ENCODE results near the gene NKX2-3.

Gene NKX2-3

DNA sequence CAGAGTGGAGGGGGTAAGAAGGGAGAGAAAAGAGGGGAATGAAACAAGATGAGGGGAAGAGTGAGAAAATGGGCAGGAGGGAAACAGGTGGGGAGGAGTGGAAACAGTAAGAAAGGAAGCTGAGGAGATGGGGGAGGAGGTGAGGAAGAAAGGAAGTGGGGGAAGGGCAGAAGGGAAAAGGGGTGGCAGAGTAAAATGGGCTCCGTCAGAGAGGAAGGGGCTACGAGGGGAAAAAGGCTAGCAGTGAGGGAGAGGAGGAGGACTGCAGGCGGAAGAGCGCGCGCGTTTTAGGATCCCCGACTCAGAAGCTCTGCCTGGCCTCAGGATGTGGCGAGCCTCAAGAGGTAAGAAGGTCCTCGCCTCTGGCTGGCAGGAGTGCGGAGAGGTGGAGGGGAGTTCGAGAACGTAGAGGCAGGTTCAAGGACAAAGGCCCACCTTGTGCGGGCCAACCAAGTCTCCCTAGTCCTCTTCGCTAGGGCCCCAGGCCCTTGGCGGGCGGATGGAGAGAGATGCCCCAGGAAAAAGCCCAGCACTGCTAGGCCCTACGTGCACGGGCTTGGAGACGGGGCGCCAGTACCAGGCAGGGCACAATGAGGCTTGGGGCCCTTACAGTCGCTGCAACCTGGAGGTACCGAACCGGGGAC lies 5.8 kb upstream of the NKX2-3 start:
- no peak for DNase-seq (ENCODE audit: low spot score)

DNA sequence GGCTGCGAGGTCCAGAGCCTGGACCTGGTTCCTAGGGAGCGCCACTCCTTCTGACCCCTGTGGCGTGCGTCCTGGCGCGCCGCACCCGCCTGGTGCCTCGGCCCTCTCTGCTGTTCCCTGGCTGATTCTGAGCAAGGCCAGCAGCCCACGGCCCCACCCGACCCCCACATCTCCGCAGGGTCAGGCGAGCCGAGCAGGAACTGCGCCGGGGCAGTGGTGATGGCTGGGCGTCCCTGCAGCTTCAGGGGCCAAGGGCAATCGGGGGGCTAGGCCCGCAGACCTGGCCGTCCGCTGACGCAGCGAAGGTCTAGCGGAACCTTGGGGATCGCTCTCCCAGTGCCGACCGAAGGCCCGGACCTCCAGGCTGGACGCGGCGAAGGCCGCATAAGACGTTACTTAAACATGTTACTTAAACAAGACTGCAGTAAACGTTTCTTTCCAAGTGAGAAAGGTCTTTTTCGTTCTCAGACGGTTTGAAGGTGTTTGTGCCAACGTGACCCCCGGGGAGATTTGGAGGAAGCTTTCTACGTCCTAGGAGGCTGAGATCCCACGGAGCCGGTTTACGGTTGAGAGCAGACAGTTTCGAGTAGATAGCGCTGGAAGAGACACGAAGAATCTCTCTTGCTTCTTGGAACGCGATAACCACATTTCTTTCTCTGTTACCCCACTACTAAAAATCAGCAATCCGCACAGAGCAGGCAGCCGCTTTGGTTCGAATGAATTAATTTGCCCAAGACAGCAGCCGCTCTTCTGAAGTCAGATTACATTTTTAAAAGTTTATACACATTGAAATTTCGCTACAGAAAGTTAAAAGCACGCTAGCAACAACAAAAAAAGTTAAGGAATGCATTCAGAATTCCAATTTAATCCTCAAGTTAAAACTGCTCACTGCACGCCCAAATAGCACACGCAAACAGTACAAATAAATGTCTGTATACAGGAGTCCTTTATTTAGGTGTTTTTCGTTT lies 4.9 kb upstream of the NKX2-3 start:
- DNase-seq (ENCODE audit: low spot score), result no peak

DNA sequence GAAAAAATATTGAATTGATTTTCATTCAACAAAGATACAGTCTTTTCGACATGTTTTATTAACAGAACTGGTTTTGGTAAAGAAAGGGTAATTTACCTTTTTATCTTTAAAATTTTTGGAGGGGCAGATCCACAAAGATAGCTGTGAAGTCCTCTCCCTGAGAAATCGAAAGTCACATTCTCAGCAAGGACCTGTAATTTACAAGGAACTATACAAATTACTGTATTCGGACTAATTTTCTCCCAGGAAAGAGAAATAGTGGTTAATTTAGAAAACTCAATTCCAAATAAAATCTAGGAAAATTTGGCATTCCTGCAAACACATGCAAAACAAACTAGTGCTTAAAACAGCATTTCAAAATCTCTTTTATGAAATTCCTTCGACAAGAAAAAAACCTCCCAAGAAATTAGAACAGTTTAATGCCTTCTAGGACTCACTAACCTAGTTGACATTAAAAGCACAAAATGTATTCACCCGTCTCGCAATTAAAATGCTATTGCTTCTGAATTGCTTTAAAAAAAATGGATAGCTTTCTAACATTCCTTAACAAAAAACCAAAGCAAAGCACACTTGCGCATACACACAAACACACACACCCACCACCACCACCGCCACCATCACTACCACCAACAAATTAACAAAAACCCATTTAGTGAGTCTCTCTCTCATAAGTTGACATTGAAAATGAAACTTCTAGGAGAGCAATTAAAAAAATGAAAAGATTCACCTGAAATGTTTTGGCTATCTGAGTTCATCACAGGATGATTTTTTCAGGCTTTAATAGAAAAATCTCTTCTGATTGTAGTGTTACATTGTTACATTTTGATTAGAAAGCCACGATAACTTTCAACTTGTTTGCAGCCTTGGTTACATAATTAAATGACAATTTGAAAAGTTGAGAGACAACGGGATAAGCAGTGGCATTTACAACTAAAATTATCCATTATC lies 4.0 kb upstream of the NKX2-3 start:
- DNase-seq (ENCODE audit: low spot score), result no peak

DNA sequence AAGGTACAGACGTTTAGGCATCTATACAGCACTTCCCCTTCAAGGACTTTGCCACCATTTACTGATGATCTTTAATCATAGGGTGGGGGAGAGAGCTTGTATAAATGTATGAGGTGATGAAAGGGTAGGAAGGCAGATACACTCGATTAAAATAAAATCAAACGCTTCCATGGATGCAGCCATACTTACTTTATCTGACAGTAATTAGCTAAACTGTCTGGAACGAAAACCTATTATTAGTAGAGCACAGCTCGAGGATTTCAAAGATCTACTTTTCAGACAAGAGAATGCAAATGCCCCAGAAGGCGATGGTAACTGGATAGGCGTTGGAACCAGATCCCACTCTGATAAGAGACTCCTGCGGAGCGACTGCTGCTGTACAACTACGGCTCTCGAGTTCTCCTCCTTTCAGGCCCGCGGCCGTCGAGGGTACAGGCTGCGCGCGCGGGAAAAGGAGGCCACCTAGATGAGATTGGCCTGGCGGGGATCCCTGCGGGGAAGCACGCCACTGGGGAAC lies 3.1 kb upstream of the NKX2-3 start:
- no peak for DNase-seq (ENCODE audit: low spot score)

DNA sequence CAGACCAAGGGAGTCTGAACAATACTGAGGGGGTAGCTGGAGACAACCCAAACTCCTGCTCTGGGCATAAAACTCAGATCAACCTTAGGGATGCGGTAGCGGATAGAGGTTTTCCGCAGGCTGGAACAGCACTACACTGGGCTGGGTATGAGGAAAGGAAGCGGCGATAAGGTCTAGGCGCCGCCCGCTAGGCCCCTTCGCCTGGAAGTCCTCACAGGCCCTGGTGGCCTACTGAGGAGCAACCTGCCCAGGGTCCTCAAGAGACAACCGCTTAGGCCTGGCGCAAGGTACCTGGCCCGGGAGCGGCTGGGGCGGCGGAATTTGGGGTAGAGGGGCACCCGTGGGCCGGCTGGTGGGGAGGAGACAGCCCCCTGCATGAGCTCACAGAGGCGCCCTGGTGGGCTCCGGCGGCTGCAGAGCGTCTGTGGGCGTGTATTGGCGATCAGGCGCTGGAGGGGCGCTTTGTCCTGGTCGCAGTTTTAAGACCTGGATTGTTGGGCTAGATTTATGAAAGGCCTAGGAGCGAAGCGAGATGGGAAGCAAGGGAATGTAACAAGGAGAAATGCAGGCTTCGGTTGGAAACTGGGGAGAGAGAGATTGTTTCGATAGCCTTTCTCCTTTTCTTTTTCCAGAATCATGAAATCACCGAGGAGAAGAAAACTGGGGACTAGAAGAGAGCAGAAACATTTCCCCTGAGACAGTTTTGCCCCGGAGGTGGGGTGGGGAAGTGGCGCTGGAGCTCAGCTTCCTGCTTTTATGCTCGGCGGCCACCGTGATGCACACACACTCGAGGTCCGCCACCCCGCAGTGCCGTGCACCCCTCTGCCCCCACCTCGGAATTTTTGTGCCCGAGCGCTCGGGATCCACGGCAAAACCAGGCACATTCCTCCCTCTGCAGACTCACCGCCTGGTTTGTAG lies 2.4 kb upstream of the NKX2-3 start:
- DNase-seq (ENCODE audit: low spot score), result no peak

DNA sequence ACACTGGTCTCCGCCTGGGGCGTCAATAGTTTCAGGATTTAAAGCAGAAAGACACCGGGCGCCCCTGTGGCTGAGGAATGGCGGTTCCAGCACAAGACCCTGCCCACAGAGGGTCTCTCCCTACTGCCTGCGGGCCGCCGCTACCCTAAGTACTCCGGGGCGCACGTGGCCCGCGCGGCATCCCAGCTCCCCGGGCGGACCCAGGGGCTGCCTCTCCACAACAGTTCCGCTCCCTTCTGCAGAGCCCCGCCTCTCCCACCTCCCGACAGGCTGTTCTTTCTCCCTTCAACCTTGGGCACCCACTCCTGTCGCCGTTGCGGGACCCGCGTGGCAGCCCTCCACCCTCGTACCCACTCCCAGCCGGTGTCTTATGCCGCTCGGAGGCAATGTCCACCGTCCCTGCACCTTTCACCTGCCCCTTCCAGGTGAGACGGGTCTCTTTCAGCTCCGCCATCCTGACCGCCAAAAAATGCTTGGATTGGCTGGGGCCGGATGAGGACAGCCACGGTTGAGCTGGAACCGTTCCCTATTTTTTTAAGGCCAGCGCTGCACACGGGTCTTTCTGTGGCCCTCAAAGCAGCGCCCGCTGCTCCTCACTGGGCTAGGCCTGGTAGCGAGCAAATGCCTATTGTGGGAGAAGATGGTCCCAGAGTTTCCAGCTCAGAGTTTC lies 1.6 kb upstream of the NKX2-3 start:
- no peak for DNase-seq (ENCODE audit: low spot score)

DNA sequence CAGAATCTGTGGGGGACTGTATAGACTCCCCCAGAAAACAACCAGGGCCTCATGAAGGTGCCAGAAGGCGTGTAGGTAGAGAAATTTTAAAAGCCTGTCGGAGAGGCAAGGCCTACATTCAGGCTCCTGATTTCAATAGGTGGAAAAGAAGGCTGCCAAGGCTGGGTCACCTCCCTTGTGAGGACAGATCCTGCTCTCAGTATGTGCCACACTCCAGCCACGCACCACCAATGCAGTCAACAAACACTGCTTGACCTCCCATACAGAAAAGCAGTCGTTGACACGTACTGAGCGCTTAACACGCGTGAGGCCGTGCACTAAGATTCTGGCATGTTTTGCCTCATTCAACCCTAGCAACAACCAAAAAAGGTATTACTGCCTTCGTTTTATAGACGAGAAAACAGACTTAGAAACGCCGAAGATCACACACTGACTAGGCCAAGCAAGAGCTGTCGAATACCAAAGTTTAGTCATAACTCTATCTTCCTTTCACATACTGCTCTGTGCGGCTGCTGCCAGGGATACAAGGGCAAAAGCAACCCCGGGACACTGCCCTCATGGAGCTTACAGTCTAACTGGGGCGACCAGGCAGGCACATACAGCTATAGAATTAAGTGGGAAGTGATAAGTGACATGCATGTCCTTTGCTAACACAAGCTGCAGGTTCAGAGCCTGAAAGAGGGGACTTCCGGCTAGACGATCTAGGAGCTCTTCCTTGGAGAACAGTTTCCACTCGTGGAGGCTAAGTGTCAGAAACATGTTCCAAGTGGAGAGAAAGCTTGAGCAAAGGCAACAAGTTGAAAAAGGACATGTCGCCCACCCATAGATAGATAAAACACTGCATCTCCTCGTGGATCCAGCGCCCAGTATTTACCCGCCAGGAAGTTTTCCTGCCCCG lies 797 bp upstream of the NKX2-3 start:
- DNase-seq (ENCODE audit: low spot score), result no peak

DNA sequence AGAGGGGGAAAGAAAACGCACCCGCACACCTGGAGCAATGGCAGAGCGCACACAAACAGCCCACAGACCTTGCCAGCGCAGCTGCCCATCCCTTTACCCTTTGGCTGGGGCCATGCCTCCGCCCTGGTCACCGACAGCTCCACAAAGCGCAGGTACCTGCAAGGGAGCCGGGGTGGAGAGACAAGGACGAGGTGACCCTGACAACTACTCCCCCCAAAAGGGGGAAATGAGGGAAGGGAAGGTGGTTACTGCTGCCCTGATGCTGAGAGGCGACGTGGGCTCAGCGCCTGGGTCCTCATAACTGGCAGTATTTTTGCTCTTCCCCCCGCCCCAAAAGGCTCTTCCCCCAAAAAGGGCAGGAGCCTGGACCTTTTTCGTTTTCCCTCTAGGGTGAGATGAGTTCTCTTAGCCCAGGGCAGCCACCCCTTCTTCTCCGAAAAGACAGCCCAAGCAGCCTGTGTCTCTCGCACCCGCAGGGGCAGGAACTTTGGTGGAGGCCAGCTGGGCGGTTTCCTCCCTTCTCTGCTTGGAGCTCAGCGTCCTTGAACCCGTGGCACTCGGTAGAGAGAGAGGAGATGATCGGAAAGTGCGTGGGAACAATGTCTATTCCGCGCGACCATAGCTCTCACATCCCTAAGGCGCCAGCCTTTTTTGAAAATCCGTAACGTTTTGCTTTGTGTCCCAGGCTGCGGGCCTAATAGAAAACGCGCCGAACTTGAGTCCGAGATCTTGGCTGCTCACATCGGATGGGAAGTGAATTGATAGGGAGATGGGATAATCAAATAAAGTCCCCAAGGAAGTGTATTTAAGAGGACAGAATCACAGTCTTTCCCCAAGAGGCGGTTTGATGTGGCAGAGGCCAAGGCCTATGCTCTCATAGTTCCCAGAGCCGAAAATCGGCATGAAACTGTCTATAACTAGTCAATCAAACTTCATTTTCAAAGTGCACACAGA lies 1.0 kb downstream of the NKX2-3 start:
- no peak for DNase-seq (ENCODE audit: low spot score)

DNA sequence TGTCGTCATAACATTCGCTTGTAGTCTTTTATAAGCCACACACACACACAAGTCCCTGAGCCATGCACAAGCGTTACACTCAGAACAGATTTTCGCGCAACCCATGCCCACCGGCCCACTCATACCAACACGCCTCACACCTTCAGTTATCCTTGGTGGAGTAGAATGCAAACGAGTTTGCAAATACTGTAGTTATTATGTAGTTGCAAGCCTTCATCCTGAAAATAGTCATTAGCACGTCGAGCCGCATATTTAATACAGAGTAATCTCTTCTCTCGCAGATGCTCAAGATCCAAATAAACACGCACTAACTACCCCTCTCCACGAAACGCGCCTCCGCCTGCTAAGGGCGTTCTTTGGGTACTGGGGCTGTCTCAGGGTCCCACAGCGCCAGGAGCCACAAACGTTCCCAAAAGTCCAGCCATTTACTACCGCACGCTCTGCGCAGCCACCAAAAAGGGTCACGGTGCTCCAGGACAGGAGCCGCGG lies 1.8 kb downstream of the NKX2-3 start:
- no peak for DNase-seq (ENCODE audit: low spot score)

DNA sequence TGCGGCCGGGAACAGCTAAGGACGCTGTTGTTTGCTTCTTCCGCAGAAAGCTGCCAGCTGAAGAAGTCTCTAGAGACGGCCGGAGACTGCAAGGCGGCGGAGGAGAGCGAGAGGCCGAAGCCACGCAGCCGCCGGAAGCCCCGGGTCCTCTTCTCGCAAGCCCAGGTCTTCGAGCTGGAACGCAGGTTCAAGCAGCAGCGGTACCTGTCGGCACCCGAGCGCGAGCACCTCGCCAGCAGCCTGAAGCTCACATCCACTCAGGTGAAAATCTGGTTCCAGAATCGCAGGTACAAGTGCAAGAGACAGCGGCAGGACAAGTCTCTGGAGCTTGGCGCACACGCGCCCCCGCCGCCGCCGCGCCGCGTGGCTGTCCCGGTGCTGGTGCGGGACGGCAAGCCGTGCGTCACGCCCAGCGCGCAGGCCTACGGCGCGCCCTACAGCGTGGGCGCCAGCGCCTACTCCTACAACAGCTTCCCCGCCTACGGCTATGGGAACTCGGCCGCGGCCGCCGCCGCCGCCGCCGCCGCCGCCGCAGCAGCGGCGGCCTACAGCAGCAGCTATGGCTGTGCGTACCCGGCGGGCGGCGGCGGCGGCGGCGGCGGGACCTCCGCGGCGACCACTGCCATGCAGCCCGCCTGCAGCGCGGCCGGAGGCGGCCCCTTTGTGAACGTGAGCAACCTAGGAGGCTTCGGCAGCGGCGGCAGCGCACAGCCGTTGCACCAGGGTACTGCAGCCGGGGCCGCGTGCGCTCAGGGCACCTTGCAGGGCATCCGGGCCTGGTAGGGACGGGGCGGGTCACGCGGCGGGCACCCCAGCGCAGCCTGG lies 2.4 kb downstream of the NKX2-3 start:
- DNase-seq (ENCODE audit: low spot score), result no peak

DNA sequence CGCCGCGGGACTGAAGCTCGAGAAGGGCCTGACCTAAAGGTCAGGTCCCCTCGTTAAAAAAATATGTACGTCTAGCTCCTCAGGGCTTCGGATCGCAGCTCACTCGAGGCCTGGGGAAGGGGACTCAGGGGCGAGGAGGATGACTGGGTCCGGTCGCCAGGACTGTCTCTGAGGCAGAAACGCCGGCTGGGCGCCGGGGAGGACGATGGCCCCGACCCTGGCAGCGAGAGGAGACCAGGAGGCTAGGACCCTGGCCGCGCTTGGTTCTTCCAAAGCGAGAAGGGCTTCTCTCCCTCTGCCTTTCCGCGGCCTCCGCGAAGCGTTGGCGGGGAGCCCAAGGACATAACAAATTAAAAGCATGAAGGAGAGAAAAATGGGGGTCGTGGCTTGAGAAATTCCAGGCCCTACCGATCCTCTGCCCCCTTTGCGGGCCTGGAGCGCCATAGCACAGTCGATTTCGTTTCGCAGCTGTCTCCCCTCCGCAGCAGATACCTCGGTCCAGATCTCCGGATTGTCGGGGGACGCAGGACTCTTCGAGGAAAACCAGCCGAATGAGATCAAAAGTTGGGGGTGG lies 3.1 kb downstream of the NKX2-3 start:
- no peak for DNase-seq (ENCODE audit: low spot score)

DNA sequence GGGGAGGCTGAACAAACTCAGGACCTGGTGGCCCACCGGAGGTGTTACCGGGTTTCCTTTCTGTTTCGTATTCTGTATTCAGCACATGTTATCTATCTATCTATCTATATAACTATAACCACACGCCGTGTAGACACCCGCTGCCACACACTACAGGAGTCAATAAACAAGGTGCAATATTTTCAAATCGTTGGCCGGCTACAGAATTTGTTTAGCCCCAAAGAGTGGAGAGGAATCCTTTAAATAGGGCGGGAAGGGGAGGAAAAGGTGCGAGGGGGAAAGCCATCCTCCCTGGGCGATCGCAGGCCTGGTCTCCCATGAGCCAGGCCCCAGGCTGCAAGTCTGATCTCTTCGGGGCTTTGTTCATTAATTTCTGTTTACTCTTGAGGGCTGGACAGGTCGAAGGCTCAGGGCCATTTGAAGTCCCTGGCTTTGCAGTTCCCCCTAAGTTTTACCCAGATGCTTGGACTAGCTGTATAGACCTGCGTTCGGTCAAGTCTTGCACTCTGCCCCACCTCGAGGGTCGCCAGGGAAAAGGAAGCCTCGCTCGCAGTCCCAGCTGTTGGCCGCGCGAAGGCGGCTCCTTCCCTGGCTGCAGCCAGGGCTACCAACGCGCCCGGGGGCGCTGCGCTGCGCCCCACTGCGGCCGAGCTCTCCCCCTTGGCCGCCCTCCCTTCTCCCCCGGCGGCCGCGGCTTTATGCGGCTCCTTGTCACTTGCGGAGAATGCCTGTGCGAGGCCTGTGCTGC lies 3.8 kb downstream of the NKX2-3 start:
- DNase-seq (ENCODE audit: low spot score), result no peak

DNA sequence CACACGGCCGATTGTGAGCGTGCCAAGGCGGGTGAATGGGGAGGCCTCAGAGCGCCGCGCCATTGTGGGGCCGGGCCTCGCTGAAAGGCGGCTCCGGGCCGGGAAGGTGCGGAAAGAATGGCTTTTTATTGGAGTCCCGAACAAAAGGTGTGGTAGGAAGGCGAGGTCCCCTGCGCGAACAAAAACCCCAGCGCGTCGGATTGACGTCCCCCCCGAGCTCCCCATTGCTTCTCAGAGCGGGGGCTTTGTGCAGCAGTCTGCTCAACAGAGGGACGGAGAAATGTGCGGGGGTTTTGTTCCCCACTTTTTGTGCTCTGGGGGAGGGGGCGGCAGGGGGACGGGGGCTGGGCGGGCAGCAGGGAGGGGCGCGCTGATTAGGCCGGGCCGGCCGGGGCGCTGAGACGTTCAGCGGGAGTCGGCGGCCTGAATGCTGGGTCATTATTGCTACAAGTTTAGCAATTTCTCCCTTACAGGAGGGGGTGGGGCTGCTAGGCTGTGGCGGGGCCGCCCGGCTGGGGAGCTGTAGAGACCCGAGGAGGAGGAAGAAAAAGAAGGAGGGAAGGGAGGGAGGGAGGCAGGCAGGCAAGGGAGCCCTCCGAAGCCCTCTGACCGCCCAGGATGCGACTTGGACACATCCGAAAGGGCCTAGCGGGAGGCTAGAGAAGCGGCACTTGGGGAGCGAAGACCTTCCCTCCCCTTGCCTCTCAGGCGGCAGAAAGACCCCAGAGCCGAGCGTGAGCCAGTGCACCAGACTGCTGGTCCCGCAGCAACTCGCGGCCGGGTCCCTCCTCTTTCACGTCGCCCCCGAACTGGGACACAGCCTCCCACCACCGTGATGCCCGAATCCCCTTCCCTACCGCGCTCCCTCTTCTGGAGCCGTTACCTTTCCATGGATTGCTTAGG lies 4.6 kb downstream of the NKX2-3 start:
- no peak for DNase-seq (ENCODE audit: low spot score)

DNA sequence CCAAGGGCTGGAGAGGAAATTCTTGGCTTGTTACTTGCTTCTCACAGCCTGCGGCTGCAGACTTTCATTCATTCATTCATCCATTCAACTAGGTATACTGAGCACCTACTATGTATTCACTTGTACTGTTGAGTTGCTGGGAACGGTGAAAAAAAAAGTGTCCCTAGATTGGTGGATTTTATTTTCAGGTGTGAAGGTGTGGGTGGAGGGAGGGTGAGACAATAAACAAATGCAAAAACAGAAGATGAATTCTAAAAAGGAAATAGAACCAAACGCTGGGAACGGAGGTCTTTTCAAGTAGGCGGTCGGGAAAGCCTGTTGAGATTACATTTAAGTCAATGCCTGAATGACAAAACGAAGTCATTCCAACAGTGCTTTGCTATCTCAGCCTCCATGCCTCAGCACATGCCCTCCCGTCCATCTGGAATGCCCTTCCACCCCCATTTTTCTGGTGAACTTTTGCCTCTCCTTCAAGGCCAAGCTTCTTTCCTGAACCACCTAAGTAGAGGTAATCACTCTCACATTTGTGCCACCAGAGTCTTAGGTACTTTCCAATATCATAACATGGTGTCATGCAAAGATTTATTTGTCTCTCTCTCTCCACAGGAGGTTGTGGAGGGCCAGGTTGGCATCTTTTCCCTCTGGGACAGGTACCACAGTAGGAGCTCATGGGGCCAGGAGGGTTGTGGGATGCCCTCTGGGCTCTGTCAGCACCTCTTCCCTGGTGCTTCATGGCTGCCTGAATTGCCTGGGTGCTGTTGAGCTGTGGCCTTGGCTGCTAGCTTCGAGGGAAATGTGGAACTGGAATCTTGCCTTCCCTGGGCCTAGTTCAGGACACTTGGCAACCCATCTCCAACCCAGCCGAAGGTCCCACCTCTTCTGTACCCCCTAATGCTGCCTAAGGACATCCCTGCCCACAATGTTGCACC lies 5.5 kb downstream of the NKX2-3 start:
- no peak for DNase-seq (ENCODE audit: low spot score)

Data from HuH-7.5 (cell line).